ENCODE measurements around the gene LPCAT3.

GRCh38 chr12:6961278-6961694, 57.0 kb downstream of the LPCAT3 start:
- no peak for TF ChIP-seq CTCF (conservative IDR thresholded peaks at IDR 0.05)
- no peak for TF ChIP-seq EZH2 (IDR thresholded peaks at IDR 0.05; ENCODE audit: low read depth)
